ENCODE data around the gene PIN1.
A peak's percentile ranks its signal among the peaks of the same experiment; 100 is the strongest.

Gene PIN1

DNA sequence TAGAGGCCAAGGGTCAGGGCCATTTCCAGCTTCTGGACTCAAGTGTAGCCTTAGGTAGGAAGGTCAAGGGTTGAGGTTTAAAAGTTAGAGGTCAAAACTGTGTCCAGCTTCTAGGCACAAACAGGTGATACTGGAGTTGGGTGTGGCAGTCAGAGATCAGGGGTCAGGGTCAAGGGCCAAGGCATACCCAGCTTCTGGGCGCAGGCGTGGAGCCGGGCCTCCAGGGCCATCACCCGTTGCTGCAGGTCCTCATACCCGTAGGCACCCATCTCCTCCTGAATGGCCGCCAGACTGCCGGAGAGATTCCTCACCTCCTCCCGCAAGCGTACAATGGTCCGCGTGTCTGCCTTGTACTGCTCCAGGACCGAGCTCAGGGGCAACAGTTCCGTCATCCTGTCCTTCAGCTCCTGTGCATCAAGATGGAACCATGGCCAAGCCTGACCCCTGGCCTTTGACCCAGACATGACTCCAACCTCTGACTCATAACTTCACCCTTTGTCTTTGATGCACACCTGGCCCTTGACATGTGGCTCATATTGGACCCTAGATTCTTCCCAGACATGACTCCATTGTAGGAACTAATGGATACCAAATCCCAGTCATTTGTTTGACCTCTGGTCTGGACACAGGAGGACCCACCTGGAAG is 22.1 kb downstream of the PIN1 start:
- DNase-seq (ENCODE audit: low read depth), result no peak

DNA sequence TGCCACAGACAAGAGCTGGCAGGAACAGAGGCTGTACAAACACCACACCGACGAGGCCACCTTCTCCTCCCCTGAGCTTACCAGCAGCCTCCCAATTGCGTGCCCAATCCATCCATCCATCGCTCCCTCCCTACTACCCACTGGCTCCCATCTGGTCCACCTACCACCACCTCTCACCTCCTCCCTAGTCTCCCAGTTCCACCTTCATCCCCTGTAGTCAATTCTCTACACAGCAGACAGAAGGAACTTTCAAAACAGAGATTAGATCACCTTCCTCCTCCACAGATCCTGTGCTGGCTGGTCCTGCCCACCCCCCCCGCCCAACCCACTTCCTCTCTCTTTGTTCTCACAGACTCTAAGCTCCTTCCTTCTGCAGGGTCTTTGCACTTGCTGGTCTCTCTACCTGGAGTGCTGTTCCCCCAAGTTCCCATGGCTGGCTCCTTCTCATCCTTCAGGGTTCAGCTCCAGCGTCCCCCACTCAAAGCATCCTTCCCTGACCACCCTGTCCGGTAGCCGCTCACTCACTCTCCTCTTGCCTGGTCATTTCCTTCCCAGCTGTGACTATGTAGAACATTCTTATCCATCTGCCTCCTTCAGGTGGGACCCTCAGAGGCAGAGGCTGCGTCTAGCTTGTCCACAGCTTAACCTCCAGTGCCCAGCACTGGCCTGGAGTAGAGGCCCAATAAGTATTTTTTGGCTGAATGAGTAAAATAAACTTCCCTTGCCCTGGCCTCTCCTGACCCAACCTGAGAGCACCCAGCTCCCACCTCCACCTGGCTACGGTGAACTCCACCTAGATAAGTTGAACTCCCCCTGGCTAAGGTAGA is 23.0 kb downstream of the PIN1 start:
- DNase-seq (ENCODE audit: low read depth), result no peak

DNA sequence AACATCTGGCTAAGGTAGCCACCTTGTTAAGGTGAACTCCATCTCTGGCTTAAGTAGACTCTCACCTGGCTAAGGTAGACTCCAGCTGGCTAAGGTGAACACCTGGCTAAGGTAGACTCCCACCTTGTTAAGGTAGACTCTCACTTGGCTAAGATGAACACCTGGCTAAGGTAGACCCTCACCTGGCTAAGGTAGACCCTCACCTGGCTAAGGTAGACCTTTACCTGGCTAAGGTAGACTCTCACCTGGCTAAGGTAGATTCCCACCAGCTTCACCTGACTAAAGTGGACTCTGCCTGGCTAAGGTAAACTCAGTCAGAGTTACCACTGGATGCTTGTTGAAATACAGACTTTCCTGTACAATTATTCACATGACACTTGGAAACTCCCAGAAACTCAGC is 23.6 kb downstream of the PIN1 start:
- DNase-seq (ENCODE audit: low read depth), result no peak

DNA sequence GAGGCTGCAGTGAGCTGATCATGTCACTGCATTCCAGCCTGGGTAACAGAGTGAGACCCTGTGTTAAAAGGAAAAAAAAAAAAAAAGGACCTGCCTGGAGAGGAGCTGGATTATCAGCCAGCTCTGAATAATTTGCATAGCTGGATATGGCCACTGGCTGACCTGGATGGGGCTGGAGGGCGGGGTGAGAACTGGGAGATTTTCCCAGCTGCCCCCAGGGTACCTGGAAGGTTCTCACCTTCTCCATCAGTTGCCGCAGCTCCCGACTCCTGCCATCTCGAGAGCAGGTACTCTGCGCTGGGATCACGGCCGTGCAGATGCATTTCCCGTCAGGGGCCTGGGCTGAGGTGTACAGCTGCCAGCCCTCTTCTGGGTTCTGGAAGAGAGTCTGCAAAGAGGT is 25.3 kb downstream of the PIN1 start:
- DNase-seq (ENCODE audit: low read depth), result no peak

DNA sequence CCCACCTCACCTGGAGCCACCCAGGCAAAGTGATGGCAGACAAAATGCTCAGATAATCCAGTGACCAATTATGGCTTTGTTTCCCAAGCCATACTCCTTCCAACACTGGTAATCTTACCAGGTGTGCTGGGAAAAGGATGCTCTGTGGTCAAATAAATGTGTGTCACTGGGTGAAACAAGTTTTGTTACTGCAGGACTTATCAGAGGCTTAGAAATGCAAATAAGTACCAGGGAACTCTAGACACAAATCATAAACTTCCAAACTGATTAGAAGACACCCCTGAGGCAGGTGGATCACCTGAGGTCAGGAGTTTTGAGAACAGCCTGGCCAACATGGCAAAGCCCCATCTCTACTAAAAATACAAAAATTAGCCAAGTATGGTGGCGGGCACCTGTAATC is 26.4 kb downstream of the PIN1 start:
- DNase-seq (ENCODE audit: low read depth), result no peak

DNA sequence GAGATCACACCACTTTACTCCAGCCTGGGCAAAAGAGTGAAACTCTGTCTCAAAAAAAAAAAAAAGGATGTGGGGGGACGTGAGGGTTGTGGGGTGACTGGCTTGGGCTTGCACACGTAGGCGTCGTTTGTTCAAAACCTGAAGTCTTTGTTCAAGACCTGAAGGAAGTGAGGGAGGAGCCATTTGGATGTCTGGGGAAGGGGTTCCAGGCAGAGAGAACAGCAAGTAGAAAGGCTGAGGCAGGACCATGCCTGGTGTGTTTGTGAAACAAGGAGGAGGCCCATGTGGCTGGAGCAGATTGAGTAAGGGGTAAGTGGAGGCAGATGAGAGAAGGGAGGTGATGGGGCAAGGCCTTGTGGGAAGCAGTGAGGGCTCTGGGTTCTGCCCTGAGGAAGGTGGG is 27.8 kb downstream of the PIN1 start:
- DNase-seq (ENCODE audit: low read depth), result no peak

DNA sequence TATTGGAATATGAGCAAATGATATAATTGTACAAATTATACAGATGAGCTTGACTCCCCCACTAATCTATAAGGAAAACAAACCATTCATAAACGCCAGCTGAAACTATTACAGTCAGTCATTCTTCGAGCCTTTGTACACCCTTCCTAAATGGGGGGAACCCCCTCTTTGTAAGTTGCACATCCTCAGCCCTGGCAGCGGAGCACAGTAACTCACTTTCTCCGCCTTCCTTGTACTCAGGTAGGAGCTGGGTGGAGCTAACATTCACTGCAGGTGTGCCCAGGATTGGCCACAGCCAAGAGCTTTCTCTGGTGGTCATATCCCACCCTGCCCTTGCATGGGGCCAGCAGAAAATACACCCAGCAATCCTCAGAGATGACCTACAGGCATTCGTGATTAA is 28.6 kb downstream of the PIN1 start:
- DNase-seq (ENCODE audit: low read depth), result no peak

DNA sequence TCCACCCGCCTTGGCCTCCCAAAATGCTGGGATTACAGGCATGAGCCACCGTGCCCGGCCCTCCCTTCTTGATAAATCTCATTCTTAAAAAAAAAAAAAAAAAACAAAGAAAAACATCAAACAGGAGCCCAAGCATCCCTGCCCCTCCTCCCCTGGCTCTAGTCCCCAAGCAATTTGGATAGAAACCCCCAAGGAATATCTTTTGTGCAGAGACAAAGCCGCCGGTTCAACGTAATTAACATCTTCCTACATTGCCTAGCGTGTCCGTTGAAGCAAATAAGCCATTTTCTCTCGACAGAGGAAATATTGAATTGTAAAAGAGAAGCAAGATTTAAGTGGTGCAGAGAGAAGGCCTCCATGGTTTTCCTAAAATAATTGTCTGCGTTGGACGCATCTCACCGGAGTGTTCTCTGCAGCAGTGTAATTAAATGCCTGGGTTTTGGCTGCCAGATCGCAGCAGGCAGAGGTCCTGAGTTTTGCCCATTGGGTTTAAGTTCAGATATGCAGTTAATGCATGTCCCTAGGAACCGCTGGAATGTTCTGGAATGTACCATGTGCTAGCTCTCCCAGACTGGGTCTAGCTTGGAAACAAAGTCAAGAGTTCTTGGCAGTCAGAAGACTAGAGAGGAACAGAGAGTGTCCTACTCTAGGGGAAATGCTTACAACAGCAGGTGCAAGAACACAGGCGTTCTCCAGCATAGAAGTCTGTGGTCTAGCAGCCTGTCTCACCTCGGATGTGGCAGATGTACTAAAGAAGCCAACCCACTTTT is 30.8 kb downstream of the PIN1 start:
- DNase-seq (ENCODE audit: low read depth), result no peak

DNA sequence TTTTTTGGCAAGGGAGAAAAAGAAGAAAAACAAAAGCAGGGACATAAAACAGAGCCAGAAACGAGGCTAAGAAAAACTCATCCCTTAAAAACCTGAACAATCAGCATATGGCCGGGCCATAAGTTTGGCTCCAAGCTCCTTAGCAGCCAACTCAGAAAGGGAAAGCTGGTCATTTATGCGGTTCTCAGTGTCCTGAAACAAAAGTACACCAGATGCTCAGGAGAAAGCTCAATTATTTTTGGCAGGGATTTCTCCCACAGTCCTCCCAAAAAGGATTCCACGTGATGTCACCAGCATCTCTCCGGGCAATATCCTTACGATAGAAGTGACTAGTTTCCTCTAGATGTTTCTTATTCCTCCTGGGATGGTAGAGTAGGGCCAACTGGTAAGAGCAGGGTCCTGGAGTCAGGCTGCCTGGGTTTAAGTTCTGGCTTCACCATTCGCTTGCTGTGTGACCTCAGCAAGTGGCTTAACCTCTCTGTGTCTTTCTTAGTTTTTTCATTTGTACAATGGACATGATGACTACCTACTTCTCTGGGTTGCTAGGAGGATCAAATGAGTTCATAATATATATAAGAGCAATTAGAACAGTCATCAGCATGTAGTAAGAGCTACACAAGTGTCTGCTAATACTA is 34.0 kb downstream of the PIN1 start:
- no peak for DNase-seq (ENCODE audit: low read depth)

DNA sequence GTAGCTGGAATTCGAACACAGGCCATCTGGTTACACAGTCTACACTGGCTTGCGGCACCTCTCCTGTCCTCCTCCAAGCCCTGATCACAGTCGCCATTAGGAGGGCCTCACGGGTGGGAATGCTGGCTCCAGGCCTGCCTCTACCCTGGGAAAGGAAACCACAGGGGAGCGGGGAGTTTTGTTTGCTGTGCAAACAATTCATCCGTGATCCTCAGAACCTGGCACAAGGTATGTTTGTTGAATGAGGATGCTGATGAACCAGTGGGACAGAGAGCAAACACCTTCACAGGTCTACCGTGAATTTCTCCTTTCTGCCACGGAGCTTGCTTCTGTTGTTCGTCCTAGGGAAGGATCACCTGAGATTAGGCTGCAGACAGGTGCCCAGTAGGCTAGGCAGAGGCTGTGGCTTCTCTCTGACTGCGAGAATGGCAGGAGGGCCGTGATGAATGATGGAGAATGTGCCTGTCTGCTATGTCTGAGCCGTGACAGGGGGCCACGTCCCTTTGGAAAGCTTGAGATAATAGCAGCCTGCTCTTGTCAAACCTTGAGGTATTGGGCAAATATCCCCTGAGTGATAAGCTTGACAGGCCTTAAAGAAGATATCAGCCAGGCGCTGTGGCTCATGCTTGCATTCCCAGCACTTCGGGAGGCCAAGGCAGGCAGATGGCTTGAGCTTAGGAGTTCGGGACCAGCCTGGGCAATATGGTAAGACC is 36.7 kb downstream of the PIN1 start:
- no peak for DNase-seq (ENCODE audit: low read depth)

DNA sequence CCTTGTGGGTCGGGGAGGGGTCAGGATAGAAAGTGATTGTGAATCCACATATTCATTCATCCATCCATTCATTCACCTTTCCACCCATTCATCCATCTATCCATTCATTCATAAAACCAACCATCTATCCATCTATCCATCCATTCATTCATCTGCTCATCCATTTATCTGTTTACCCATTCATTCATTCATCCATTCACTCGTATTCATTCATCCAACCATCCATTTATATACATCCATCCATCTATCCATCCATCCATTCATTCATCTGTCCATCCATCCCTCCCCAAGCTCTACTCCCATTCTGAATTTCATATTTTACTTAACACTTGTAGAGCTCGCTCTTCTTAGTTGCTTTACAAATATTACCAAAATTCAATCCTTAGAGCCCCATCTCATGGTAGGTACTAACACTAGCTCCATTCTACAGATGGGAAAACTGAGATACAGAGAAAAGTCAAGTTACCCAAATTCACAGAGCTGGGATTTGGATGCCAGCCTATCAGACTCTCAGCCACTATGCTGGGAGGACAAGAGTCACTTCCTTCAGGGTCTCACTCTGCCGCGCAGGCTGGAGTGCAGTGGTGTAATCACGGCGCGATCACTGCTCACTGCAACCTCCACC is 37.6 kb downstream of the PIN1 start:
- no peak for DNase-seq (ENCODE audit: low read depth)

DNA sequence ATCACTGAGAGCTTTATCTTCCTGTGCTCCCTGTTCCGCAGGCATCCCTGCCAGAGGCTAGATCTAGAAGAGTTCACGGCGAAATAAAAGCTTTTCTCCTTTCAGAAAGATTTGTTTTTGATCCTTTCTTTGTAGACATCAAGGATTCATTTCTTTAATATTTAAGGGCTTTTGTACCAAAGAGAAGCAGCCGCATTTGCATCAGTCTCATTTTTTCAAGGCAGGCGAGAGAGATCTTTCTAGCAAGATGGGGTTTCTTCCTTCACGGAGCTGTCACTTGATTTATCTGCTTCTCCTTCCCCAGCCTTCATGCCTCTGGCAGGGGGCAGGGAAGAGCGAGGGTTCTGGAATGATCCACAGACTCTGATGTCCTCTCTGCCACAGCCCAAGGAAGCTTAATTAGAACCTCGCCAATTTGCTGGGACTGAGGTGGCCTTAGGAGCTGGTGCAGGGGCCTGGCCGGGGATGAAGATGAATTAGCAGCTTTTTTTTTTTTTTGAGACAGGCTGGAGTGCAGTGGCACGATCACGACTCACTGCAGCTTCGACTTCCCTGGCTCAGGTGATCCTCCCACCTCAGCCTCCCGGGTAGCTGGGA is 40.0 kb downstream of the PIN1 start:
- no peak for DNase-seq (ENCODE audit: low read depth)

DNA sequence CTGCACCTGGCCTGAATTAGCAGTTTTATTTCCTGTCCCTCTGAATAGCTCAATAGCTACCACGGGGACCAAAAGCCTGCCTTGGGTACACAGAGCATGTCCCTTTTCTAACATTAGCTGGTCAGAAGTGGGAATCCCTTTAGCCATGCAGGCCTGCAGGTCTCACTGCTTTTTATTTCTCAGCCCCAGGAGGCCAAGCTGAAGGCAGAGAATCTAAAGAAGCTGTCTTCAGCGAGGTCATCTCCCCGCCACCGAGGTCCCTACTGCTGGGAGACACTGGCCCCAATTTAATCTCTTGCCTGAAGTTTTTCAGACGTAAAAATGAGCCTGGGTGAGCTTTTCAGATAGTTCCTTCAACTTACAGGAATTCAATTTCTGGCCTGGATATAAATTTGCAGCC is 40.7 kb downstream of the PIN1 start:
- DNase-seq (ENCODE audit: low read depth), result no peak

DNA sequence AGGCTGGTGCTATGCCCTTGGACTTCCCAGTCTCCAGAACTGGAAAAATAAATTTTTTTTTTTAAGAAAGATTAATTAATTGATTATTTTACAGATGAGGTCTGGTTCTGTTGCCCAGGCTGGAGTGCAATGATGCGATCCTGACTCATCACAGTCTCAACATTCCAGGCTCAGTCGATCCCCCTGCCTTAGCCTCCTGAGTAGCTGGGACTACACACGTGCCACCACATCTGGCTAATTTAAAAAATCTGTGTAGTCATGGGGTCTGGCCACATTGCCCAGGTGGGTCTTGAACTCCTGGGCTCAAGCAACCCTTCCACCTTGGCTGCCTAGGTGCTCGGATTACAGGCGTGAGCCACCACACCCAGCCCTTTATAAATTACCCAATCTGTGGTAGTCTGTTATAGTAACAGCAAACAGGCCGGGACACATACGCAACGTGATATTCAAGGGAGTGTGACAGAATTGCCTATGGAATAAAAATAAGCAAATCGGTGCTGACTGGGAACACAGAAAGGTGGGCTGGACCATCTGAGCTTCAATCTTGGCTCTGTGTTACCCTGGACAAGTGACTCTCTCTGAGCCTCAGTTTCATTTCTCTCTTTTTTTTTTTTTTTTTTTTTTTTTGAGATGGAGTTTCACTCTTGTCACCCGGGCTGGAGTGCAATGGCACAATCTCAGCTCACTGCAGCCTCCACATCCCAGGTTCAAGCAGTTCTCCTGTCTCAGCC is 42.8 kb downstream of the PIN1 start:
- peak; percentile 15 for DNase-seq (ENCODE audit: low read depth)

DNA sequence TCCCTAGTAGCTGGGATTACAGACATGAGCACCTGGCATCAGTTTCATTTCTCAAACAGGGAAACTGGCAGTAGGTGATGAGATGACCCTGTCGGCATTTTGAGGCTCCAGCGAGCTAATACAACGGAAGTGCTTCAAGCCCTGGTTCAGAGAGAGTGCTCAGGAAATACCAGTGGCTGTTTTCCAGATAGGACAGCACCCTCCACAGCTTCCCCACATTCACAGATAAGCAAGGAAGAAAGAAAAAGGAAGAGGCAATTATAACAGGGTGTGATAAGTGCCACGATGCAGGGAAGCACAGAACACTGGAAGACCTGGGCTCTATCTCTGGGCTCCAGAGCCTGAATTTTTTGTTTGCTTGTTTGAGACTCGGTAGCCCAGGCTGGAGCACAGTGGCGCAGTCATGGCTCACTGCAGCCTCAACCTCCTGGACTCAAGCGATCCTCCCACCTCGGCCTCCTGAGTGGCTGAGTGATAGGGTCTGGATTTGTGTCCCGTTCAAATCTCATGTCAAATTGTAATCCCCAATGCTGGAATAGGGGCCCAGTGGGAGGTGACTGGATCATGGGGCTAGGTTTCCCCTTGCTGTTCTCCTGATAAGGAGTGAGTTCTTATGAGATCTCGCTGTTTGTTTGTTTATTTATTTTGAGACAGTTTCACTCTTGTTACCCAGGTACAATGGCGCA is 43.5 kb downstream of the PIN1 start:
- DNase-seq (ENCODE audit: low read depth), result no peak

DNA sequence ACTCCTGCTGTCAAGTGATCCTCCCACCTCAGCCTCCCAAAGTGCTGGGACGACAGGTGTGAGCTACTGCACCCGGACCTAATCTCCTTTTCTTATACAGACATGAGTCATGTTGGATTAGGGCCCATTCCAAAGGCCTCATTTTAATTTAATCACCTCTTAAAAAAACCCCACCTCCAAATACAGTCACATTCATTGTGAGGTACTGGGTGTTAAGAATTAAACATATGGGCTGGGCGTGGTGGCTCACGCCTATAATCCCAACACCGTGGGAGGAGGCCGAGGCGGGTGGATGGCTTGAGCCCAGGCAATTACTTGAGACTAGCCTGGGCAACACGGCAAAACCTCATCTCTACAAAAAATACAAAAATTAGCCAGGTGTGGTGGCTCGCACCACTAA is 46.6 kb downstream of the PIN1 start:
- DNase-seq (ENCODE audit: low read depth), result no peak

DNA sequence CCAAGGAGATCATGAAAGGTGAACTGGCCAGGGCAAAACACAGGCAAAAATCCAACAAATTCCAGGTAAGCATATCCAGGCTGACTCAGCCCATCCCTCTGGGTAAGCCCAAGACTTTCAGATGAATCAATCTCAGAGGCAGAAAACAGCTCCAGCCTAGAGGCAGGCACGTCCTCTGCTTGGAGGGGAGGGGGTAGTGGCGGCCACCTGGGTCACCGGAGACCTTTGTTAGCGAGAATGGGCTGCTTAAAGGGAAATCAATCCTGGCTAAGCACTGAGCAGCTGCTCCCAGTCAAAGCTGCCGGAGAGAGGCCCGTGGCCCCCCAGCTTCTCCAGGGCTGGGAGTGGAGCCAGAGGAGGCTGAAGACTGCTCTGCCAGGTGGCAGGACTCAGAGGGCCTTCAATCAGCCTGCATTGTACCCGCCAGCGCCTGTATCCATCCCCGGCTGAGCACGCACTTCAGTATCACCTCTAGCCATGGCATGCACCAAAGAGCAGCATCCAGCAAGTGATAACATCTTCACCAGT is 48.2 kb downstream of the PIN1 start:
- no peak for DNase-seq (ENCODE audit: low read depth)

DNA sequence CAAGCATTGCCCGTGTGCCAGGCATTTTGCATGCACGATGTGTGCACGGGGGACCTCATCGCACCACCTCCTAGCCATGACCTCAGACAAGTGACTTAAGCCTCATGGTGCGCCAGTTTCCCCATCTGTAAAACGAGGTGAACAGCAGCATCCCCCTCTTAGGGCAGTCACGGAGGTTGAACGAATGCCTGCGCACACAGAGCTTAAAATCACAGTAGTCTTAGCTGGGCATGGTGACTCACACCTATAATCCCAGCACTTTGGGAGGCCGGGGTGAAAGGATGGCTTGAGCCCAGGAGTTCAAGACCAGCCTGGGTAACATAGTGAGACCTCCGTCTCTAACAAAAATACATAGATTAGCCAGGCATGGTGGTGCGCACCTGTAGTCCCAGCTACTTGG is 48.6 kb downstream of the PIN1 start:
- no peak for DNase-seq (ENCODE audit: low read depth)

DNA sequence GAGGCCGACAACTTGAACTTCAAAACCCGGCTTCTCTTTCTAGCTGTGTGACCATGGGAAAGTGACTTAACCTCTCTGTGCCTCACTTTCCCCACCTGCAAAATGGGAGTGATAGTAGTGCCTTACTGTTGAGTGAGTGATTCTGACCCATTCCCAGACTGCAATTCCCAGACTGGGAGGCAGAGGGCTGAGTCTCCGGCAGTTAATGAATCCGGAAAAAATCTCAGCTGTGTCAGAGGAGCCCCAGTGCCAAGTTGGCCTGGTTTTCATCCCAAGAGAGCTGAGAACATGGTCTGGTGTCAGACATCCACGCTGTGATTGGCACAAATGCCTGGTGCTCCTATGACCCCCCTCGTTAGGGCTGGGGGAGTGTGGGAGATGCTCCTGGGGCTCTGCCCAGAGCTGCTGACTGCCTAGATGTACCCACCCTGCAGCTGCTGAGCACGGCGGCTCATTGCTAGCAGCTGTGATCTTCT is 50.0 kb downstream of the PIN1 start:
- DNase-seq (ENCODE audit: low read depth), result no peak
